ENCODE measurements around the gene SYNDIG1. TPM values are rescaled to one million over a fixed set of nuclear protein-coding genes. Genes with fewer than 3 reads are reported as not detected.

The SYNDIG1 gene
- total RNA-seq, 2 experiments from 2014 or later: not detected

- ChIA-PET POLR2A (interaction anchor here (1.2 kb wide), 1 partner anchor 25 kb away, joined by 3 read pairs; no protein-coding TSS in a partner anchor), CTCF (ENCODE audit: unreplicated experiment) (no interaction called here)
- Histone ChIP-seq H3K36me3 (ENCODE audit: insufficient read depth, low read length) (no peaks in the 10 kb centered on the region), H3K27ac (ENCODE audit: low read depth, low read length, poor library complexity, severe bottlenecking) (no peak overlapping the region), H4K20me1 (ENCODE audit: insufficient read depth, low read length) (no peaks in the 10 kb centered on the region), H3K4me1 (ENCODE audit: insufficient read depth, low read length, poor library complexity, severe bottlenecking) (peaks cover 4% of the 10 kb centered on the region), H3K4me2 (ENCODE audit: low read length) (no peak overlapping the region), H3K79me2 (ENCODE audit: insufficient read depth, low read depth, low read length) (no peaks in the 10 kb centered on the region), H3K9me3 (ENCODE audit: low read length) (no peaks in the 10 kb centered on the region), H2AFZ (ENCODE audit: low read length) (no peak overlapping the region), H3K9me2 (ENCODE audit: insufficient read depth, low read length) (no peaks in the 10 kb centered on the region), H3K4me3 (ENCODE audit: low read depth, low read length, poor library complexity, severe bottlenecking) (no peak overlapping the region)
- DNase-seq (ENCODE audit: low spot score): no peak
- TF ChIP-seq CTCF (conservative IDR thresholded peaks at IDR 0.05; ENCODE audit: low read length): no peak
- TF ChIP-seq EZH2phosphoT487 (IDR thresholded peaks at IDR 0.05; ENCODE audit: borderline replicate concordance, low read depth, low read length): no peak
- no TSS peak for BruUV-seq (replicated peaks)
- intact Hi-C loops (cut with micrococcal nuclease; ENCODE audit: unreplicated experiment): no loop called here
Observed at GRCh38 chr20:24589815-24590177, 120.4 kb downstream of the SYNDIG1 start.

- no peak overlapping the region for H3K4me3 ChIP-seq (ENCODE audit: low read depth, low read length, poor library complexity, severe bottlenecking)
- H3K4me1 ChIP-seq (ENCODE audit: insufficient read depth, low read length, poor library complexity, severe bottlenecking): no peaks in the 10 kb centered on the region
- no peaks in the 10 kb centered on the region for H3K9me2 ChIP-seq (ENCODE audit: insufficient read depth, low read length)
- no peak for DNase-seq (ENCODE audit: low spot score)
- no peaks in the 10 kb centered on the region for H3K36me3 ChIP-seq (ENCODE audit: insufficient read depth, low read length)
- H3K9me3 ChIP-seq (ENCODE audit: low read length): no peaks in the 10 kb centered on the region
- no peak overlapping the region for H3K4me2 ChIP-seq (ENCODE audit: low read length)
- no TSS peak for BruUV-seq (replicated peaks)
- no peaks in the 10 kb centered on the region for H3K79me2 ChIP-seq (ENCODE audit: insufficient read depth, low read depth, low read length)
- ChIA-PET CTCF (ENCODE audit: unreplicated experiment) (no interaction called here), POLR2A (interaction anchor here (1.2 kb wide), 1 partner anchor 24 kb away, joined by 3 read pairs; no protein-coding TSS in a partner anchor)
- no peaks in the 10 kb centered on the region for H4K20me1 ChIP-seq (ENCODE audit: insufficient read depth, low read length)
- intact Hi-C loops (cut with micrococcal nuclease; ENCODE audit: unreplicated experiment): no loop called here
- TF ChIP-seq EZH2phosphoT487 (IDR thresholded peaks at IDR 0.05; ENCODE audit: borderline replicate concordance, low read depth, low read length) (no peak), CTCF (conservative IDR thresholded peaks at IDR 0.05; ENCODE audit: low read length) (no peak)
- no peak overlapping the region for H2AFZ ChIP-seq (ENCODE audit: low read length)
- no peak overlapping the region for H3K27ac ChIP-seq (ENCODE audit: low read depth, low read length, poor library complexity, severe bottlenecking)
Observed at GRCh38 chr20:24590178-24590982, 121.0 kb downstream of the SYNDIG1 start.

GRCh38 chr20:24597051-24597450, 127.6 kb downstream of the SYNDIG1 start:
- TF ChIP-seq EZH2phosphoT487 (IDR thresholded peaks at IDR 0.05; ENCODE audit: borderline replicate concordance, low read depth, low read length) (no peak), CTCF (conservative IDR thresholded peaks at IDR 0.05; ENCODE audit: low read length) (no peak)
- POLR2A ChIA-PET: no interaction called here
- Histone ChIP-seq H3K79me2 (ENCODE audit: insufficient read depth, low read depth, low read length) (no peaks in the 10 kb centered on the region), H4K20me1 (ENCODE audit: insufficient read depth, low read length) (no peaks in the 10 kb centered on the region), H3K9me3 (ENCODE audit: low read length) (no peaks in the 10 kb centered on the region), H3K27ac (ENCODE audit: low read depth, low read length, poor library complexity, severe bottlenecking) (no peak overlapping the region), H3K4me1 (ENCODE audit: insufficient read depth, low read length, poor library complexity, severe bottlenecking) (no peaks in the 10 kb centered on the region), H2AFZ (ENCODE audit: low read length) (no peak overlapping the region), H3K4me2 (ENCODE audit: low read length) (no peak overlapping the region), H3K36me3 (ENCODE audit: insufficient read depth, low read length) (no peaks in the 10 kb centered on the region), H3K4me3 (ENCODE audit: low read depth, low read length, poor library complexity, severe bottlenecking) (no peak overlapping the region), H3K9me2 (ENCODE audit: insufficient read depth, low read length) (no peaks in the 10 kb centered on the region)
- no TSS peak for BruUV-seq (replicated peaks)
- intact Hi-C loops (cut with micrococcal nuclease; ENCODE audit: unreplicated experiment): no loop called here
- CTCF ChIA-PET (ENCODE audit: unreplicated experiment): no interaction called here
- no peak for DNase-seq (ENCODE audit: low spot score)
